ENCODE measurements around the gene TMX1.

Gene TMX1

GRCh38 chr14:51239813-51240803 is at the start of gene TMX1 (continued):
- TF ChIP-seq CTCF (tag by site-specific recombination; IDR thresholded peaks at IDR 0.05) = peak; percentile 59
- TF ChIP-seq, protein P1, sequence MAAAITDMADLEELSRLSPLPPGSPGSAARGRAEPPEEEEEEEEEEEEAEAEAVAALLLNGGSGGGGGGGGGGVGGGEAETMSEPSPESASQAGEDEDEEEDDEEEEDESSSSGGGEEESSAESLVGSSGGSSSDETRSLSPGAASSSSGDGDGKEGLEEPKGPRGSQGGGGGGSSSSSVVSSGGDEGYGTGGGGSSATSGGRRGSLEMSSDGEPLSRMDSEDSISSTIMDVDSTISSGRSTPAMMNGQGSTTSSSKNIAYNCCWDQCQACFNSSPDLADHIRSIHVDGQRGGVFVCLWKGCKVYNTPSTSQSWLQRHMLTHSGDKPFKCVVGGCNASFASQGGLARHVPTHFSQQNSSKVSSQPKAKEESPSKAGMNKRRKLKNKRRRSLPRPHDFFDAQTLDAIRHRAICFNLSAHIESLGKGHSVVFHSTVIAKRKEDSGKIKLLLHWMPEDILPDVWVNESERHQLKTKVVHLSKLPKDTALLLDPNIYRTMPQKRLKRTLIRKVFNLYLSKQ (tag by site-specific recombination; IDR thresholded peaks at IDR 0.05; ENCODE audit: borderline replicate concordance) = no peak
- no peak for TF ChIP-seq ZNF2 (tag by site-specific recombination; IDR thresholded peaks at IDR 0.05)
- TF ChIP-seq, protein P2, sequence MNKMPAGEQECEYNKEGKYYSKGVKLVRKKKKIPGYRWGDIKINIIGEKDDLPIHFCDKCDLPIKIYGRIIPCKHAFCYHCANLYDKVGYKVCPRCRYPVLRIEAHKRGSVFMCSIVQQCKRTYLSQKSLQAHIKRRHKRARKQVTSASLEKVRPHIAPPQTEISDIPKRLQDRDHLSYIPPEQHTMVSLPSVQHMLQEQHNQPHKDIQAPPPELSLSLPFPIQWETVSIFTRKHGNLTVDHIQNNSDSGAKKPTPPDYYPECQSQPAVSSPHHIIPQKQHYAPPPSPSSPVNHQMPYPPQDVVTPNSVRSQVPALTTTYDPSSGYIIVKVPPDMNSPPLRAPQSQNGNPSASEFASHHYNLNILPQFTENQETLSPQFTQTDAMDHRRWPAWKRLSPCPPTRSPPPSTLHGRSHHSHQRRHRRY (tag by site-specific recombination; IDR thresholded peaks at IDR 0.05) = no peak
- no peak for TF ChIP-seq ZNF37A (tag by site-specific recombination; IDR thresholded peaks at IDR 0.05)
- no peak for TF ChIP-seq ZNF114 (tag by site-specific recombination; IDR thresholded peaks at IDR 0.05)
- TF ChIP-seq ZBTB17 (tag by site-specific recombination; IDR thresholded peaks at IDR 0.05) = peak; percentile 64
- TF ChIP-seq ZNF223 (tag by site-specific recombination; IDR thresholded peaks at IDR 0.05) = no peak
- TF ChIP-seq ZNF670 (tag by site-specific recombination; IDR thresholded peaks at IDR 0.05; ENCODE audit: low read depth) = no peak
- no peak for TF ChIP-seq ZNF274 (IDR thresholded peaks at IDR 0.05; ENCODE audit: low read length)
- TF ChIP-seq ZNF274 (tag by site-specific recombination; IDR thresholded peaks at IDR 0.05; ENCODE audit: borderline replicate concordance) = no peak
- TF ChIP-seq HOXA7 (CRISPR knock-in tag; IDR thresholded peaks at IDR 0.05; ENCODE audit: borderline replicate concordance) = no peak
- TF ChIP-seq, protein P3, sequence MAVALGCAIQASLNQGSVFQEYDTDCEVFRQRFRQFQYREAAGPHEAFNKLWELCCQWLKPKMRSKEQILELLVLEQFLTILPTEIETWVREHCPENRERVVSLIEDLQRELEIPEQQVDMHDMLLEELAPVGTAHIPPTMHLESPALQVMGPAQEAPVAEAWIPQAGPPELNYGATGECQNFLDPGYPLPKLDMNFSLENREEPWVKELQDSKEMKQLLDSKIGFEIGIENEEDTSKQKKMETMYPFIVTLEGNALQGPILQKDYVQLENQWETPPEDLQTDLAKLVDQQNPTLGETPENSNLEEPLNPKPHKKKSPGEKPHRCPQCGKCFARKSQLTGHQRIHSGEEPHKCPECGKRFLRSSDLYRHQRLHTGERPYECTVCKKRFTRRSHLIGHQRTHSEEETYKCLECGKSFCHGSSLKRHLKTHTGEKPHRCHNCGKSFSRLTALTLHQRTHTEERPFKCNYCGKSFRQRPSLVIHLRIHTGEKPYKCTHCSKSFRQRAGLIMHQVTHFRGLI (tag by site-specific recombination; IDR thresholded peaks at IDR 0.05) = no peak
- TF ChIP-seq, protein P4, sequence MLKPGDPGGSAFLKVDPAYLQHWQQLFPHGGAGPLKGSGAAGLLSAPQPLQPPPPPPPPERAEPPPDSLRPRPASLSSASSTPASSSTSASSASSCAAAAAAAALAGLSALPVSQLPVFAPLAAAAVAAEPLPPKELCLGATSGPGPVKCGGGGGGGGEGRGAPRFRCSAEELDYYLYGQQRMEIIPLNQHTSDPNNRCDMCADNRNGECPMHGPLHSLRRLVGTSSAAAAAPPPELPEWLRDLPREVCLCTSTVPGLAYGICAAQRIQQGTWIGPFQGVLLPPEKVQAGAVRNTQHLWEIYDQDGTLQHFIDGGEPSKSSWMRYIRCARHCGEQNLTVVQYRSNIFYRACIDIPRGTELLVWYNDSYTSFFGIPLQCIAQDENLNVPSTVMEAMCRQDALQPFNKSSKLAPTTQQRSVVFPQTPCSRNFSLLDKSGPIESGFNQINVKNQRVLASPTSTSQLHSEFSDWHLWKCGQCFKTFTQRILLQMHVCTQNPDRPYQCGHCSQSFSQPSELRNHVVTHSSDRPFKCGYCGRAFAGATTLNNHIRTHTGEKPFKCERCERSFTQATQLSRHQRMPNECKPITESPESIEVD (tag by site-specific recombination; IDR thresholded peaks at IDR 0.05) = no peak
- no peak for TF ChIP-seq ZNF529 (tag by site-specific recombination; IDR thresholded peaks at IDR 0.05; ENCODE audit: insufficient replicate concordance)
- TF ChIP-seq ZNF391 (tag by site-specific recombination; IDR thresholded peaks at IDR 0.05; ENCODE audit: borderline replicate concordance, low read depth) = no peak
- no peak; the same call in 1 of the 2 replicates for TF ChIP-seq ZNF629 (tag by site-specific recombination; IDR thresholded peaks at IDR 0.05)
- peak; percentile 91 for TF ChIP-seq IKZF3 (tag by site-specific recombination; IDR thresholded peaks at IDR 0.05)
- TF ChIP-seq, protein P5, sequence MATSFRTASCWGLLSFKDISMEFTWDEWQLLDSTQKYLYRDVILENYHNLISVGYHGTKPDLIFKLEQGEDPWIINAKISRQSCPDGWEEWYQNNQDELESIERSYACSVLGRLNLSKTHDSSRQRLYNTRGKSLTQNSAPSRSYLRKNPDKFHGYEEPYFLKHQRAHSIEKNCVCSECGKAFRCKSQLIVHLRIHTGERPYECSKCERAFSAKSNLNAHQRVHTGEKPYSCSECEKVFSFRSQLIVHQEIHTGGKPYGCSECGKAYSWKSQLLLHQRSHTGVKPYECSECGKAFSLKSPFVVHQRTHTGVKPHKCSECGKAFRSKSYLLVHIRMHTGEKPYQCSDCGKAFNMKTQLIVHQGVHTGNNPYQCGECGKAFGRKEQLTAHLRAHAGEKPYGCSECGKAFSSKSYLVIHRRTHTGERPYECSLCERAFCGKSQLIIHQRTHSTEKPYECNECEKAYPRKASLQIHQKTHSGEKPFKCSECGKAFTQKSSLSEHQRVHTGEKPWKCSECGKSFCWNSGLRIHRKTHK (tag by site-specific recombination; IDR thresholded peaks at IDR 0.05) = no peak
- no peak for TF ChIP-seq ZNF23 (tag by site-specific recombination; IDR thresholded peaks at IDR 0.05; ENCODE audit: borderline replicate concordance)
- TF ChIP-seq, protein P6, sequence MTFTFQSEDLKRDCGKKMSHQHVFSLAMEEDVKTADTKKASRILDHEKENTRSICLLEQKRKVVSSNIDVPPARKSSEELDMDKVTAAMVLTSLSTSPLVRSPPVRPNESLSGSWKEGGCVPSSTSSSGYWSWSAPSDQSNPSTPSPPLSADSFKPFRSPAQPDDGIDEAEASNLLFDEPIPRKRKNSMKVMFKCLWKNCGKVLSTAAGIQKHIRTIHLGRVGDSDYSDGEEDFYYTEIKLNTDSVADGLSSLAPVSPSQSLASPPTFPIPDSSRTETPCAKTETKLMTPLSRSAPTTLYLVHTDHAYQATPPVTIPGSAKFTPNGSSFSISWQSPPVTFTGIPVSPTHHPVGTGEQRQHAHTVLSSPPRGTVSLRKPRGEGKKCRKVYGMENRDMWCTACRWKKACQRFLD (tag by site-specific recombination; IDR thresholded peaks at IDR 0.05) = no peak
- TF ChIP-seq, protein P7, sequence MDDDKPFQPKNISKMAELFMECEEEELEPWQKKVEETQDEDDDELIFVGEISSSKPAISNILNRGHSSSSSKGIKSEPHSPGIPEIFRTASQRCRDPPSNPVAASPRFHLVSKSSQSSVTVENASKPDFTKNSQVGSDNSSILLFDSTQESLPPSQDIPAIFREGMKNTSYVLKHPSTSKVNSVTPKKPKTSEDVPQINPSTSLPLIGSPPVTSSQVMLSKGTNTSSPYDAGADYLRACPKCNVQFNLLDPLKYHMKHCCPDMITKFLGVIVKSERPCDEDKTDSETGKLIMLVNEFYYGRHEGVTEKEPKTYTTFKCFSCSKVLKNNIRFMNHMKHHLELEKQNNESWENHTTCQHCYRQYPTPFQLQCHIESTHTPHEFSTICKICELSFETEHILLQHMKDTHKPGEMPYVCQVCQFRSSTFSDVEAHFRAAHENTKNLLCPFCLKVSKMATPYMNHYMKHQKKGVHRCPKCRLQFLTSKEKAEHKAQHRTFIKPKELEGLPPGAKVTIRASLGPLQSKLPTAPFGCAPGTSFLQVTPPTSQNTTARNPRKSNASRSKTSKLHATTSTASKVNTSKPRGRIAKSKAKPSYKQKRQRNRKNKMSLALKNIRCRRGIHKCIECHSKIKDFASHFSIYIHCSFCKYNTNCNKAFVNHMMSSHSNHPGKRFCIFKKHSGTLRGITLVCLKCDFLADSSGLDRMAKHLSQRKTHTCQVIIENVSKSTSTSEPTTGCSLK (tag by site-specific recombination; IDR thresholded peaks at IDR 0.05) = no peak
- no peak; the same call in 1 of the 2 replicates for TF ChIP-seq ZNF660 (tag by site-specific recombination; IDR thresholded peaks at IDR 0.05)
- TF ChIP-seq ZNF146 (tag by site-specific recombination; IDR thresholded peaks at IDR 0.05) = no peak
- no peak for TF ChIP-seq ZNF707 (tag by site-specific recombination; IDR thresholded peaks at IDR 0.05)
- no peak for TF ChIP-seq ZNF544 (tag by site-specific recombination; IDR thresholded peaks at IDR 0.05)

Data from HEK293 (cell line).